Neural progenitor cell (in vitro differentiated cells): Measurements from ENCODE around the gene ATL1. TPM values are rescaled to one million over a fixed set of nuclear protein-coding genes. Genes with fewer than 3 reads are reported as not detected.

ENCODE experiments used
- DNase-seq: peaks from one replicate; pipeline ENCODE4 v3.0.0-alpha.2; 2016; ENCODE audit warnings: low spot score
- H2AFZ ChIP-seq: fragments of 200-600 bp; sonication (generic); replicated peaks from 2 replicates; pipeline ENCODE4 v1.6.1; 2016; ENCODE audit warnings: antibody characterized with exemption
- H3F3A ChIP-seq: fragments of 200-600 bp; sonication (generic); 2 replicates; pipeline ENCODE4 v1.6.1; 2016; ENCODE audit warnings: antibody characterized with exemption, low read depth
- H3K27ac ChIP-seq: fragments of 200-600 bp; sonication (generic); 2 replicates; pipeline ENCODE4 v1.5.1; 2016; ENCODE audit warnings: mild to moderate bottlenecking
- H3K27me3 ChIP-seq: fragments of 200-600 bp; sonication (generic); 2 replicates; pipeline ENCODE4 v1.6.1; 2016; ENCODE audit warnings: mild to moderate bottlenecking, moderate library complexity
- H3K36me3 ChIP-seq: fragments of 200-600 bp; sonication (generic); 2 replicates; pipeline ENCODE4 v1.5.1; 2016
- H3K4me1 ChIP-seq: fragments of 200-600 bp; sonication (generic); 2 replicates; pipeline ENCODE4 v1.6.1; 2016; ENCODE audit warnings: mixed run types
- H3K4me2 ChIP-seq: fragments of 200-600 bp; sonication (generic); 2 replicates; pipeline ENCODE4 v1.6.1; 2016
- H3K4me3 ChIP-seq: fragments of 200-600 bp; sonication (generic); 2 replicates; pipeline ENCODE4 v1.5.1; 2016
- H3K79me2 ChIP-seq: fragments of 200-600 bp; sonication (generic); 2 replicates; pipeline ENCODE4 v1.6.1; 2016; ENCODE audit warnings: low read depth
- H3K9ac ChIP-seq: fragments of 200-600 bp; sonication (generic); 2 replicates; pipeline ENCODE4 v1.6.1; 2016
- H3K9me3 ChIP-seq: fragments of 200-600 bp; sonication (generic); 2 replicates; pipeline ENCODE4 v1.5.1; 2016; ENCODE audit warnings: low read depth
- H4K20me1 ChIP-seq: fragments of 200-600 bp; sonication (generic); 2 replicates; pipeline ENCODE4 v1.6.1; 2016; ENCODE audit warnings: low read depth
- H3K27ac Mint-ChIP-seq: 3 replicates; pipeline ENCODE4 v1.8.0; 2021; ENCODE audit warnings: mixed read lengths
- H3K27me3 Mint-ChIP-seq: 2 replicates; pipeline ENCODE4 v1.8.0; 2022; ENCODE audit warnings: low read depth, mild to moderate bottlenecking, inconsistent platforms, moderate library complexity, mixed read lengths; ENCODE audit not compliant: insufficient read depth
- H3K36me3 Mint-ChIP-seq: 3 replicates; pipeline ENCODE4 v1.8.0; 2021; ENCODE audit warnings: mixed read lengths
- H3K4me1 Mint-ChIP-seq: 3 replicates; pipeline ENCODE4 v1.8.0; 2021; ENCODE audit warnings: mixed read lengths
- H3K4me3 Mint-ChIP-seq: 3 replicates; pipeline ENCODE4 v1.8.0; 2021; ENCODE audit warnings: mild to moderate bottlenecking, moderate library complexity, mixed read lengths
- H3K9me3 Mint-ChIP-seq: 3 replicates; pipeline ENCODE4 v1.8.0; 2020; ENCODE audit warnings: mixed read lengths
- EZH2 ChIP-seq: fragments of 200-600 bp; sonication (generic); IDR thresholded peaks from 2 replicates; pipeline ENCODE4 v1.6.1; 2017; ENCODE audit warnings: antibody characterized with exemption, mild to moderate bottlenecking, moderate library complexity
- EZH2phosphoT487 ChIP-seq: fragments of 200-600 bp; sonication (generic); IDR thresholded peaks from 2 replicates; pipeline ENCODE4 v1.6.1; 2017; ENCODE audit warnings: antibody characterized with exemption
- total RNA-seq: library from RNA; depleted of rRNA; stranded (reverse); fragments of >200 nt; gene quantifications from 2 replicates; pipeline ENCODE4 v1.2.3, GENCODE V29; 2015; ENCODE audit warnings: low replicate concordance
- TF ChIP-seq, protein P1 (sequence below): fragments of 200-600 bp; sonication (generic); IDR thresholded peaks from 2 replicates; pipeline ENCODE4 v1.5.1; 2017; ENCODE audit warnings: antibody characterized with exemption, mild to moderate bottlenecking

Gene ATL1
- total RNA-seq, 1 donor from 2014 or later = 11.8 TPM

DNA sequence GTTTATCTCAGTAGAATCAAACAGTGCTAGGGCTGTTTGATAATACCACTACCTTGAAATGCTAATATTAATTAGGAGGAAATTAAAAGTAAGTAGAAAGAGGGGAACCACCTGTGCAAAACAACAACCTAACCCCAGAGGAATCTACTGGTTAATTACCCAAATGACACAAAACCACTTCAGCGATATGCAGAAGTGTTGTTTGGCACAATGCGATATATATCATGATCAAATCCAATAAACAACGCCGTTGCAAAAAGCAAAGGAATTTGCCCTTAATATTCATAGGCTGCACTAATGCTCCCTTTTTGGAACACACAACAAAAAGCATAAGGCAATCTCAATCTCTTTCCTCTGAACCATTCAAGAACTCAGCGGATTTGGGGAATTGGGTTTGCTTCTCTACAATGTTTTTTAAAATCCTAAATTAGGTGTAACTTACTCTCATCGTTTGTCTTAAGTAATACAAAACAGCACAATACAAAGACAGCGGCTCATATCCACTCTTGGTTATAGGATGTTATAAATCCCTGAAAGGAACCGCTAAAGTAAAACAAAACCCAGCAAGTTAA is 29.1 kb upstream of the ATL1 start:
- peaks cover 64% of the 10 kb centered on the region for H3K79me2 ChIP-seq
- Mint-ChIP-seq H3K36me3 (peaks cover 13% of the 10 kb centered on the region), H3K27ac (no peak overlapping the region), H3K4me3 (peak overlapping the region; percentile 97), H3K9me3 (no peaks in the 10 kb centered on the region), H3K4me1 (peaks cover 26% of the 10 kb centered on the region), H3K27me3 (peaks cover 3% of the 10 kb centered on the region)
- H3K9ac ChIP-seq = peak overlapping the region; percentile 90
- H3K4me3 ChIP-seq = peak overlapping the region; percentile 91
- DNase-seq = no peak
- H3K4me1 ChIP-seq = peaks cover 19% of the 10 kb centered on the region
- no peaks in the 10 kb centered on the region for H3K9me3 ChIP-seq
- H3K36me3 ChIP-seq = no peaks in the 10 kb centered on the region
- no peak overlapping the region for H2AFZ ChIP-seq
- TF ChIP-seq EZH2 (no peak), EZH2phosphoT487 (no peak)
- TF ChIP-seq, protein P1, sequence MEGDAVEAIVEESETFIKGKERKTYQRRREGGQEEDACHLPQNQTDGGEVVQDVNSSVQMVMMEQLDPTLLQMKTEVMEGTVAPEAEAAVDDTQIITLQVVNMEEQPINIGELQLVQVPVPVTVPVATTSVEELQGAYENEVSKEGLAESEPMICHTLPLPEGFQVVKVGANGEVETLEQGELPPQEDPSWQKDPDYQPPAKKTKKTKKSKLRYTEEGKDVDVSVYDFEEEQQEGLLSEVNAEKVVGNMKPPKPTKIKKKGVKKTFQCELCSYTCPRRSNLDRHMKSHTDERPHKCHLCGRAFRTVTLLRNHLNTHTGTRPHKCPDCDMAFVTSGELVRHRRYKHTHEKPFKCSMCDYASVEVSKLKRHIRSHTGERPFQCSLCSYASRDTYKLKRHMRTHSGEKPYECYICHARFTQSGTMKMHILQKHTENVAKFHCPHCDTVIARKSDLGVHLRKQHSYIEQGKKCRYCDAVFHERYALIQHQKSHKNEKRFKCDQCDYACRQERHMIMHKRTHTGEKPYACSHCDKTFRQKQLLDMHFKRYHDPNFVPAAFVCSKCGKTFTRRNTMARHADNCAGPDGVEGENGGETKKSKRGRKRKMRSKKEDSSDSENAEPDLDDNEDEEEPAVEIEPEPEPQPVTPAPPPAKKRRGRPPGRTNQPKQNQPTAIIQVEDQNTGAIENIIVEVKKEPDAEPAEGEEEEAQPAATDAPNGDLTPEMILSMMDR = no peak
- H3K27ac ChIP-seq = no peak overlapping the region
- H3K4me2 ChIP-seq = peak overlapping the region; percentile 91
- H3F3A ChIP-seq = peaks cover 6% of the 10 kb centered on the region
- peaks cover 54% of the 10 kb centered on the region for H4K20me1 ChIP-seq
- H3K27me3 ChIP-seq = peaks cover 10% of the 10 kb centered on the region

DNA sequence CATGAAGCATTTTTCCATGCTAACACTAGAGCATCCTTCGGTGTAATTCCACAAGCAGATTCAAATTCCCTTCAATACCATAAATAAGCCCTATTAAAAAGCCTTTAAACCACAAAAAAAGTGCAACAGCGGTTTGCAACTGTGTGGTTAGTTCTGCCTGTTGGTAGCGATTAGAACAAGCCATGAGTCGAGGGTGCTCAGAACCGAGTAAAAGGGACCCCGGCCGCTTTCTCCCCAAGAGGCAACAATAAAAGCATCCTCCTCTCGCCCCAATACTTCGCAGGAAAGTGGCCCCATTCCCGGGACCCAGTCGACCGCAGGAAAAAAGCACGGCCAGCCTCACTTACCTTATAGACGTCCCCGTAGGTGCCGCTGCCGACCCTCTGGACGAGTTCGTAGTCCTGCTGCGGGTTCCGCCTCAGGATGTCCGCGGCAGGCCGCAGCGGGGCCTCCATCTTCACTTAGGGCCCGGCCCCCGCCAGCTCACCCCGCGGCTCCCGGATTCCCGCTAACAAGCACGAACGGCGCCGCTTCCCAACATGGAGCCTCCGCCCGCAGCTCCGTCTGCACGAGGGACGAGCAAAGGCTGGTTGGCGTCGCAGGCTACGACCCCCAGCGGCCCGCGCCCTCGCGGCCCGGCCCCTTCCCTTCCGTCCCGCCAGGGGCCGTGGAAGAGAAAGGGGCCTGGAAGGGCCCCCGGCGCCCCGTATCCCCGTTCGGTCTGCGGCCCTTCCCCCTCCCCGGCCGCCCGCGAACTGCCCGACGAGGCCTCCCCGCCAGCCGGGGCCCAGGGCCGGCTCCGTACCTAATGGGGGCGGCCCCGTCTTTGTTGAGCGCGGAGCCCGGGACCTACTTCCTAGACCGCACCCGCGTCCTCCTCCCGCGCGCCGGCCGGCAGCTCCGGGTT is 28.1 kb upstream of the ATL1 start:
- peak; percentile 79 for DNase-seq
- H3K4me3 ChIP-seq = peak overlapping the region; percentile 91
- Mint-ChIP-seq H3K4me1 (peaks cover 26% of the 10 kb centered on the region), H3K27ac (peak overlapping the region; percentile 98), H3K36me3 (peaks cover 10% of the 10 kb centered on the region), H3K9me3 (peaks cover 6% of the 10 kb centered on the region), H3K27me3 (peaks cover 9% of the 10 kb centered on the region), H3K4me3 (peak overlapping the region; percentile 97)
- peak overlapping the region; percentile 90 for H3K9ac ChIP-seq
- H3K9me3 ChIP-seq = no peaks in the 10 kb centered on the region
- H3K27ac ChIP-seq = peak overlapping the region; percentile 86
- H4K20me1 ChIP-seq = peaks cover 45% of the 10 kb centered on the region
- peaks cover 6% of the 10 kb centered on the region for H3F3A ChIP-seq
- no peak for TF ChIP-seq EZH2
- TF ChIP-seq EZH2phosphoT487 = no peak
- TF ChIP-seq, protein P1 = no peak
- H3K4me2 ChIP-seq = peak overlapping the region; percentile 91
- H3K4me1 ChIP-seq = peaks cover 19% of the 10 kb centered on the region
- H3K36me3 ChIP-seq = no peaks in the 10 kb centered on the region
- peaks cover 10% of the 10 kb centered on the region for H3K27me3 ChIP-seq
- H2AFZ ChIP-seq = peak overlapping the region; percentile 96
- peaks cover 55% of the 10 kb centered on the region for H3K79me2 ChIP-seq

DNA sequence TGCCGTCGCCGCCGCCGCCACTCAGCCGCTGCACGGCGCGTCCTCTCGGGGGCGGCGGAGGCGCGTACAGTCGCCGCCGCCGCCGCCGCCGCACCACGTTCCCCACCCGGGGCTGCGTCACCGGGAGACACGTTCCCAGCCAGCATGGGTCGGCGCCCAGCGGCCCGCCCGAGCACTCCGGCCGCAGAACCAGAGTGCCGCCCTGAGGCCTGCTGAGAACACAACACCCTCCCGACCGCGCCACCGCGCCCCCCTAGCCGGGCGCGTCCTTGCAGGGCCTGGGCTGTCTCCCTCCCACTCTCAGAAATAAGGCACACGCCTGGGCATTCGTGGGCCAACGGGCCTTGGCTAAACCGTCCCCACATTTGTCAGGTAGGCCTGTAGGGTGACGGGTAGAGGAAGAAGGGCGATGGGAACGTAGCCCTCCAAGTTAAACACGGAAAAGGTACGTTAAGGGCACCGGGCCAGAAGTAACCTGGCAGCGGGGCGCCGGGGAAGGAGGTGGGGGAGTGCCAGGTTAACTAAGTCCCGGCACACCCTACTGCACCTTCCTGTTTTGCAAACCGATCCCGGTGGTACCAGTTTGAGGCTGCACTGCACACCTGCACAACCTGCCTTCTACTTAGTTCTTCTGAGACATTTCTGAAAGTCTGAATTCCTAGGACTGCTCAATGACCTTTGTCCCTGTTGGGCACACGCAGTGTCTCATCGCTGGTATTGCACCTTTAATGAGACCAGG is 27.3 kb upstream of the ATL1 start, which contains the start of gene MAP4K5:
TSS of gene MAP4K5 (minus strand) at position 68 of the 739 bp plus-strand sequence. CDS start 520 bp downstream, outside the sequence.
- peak within 1 kb of the TSS; percentile 97 for H3K4me3 Mint-ChIP-seq

More for the DNA sequence above, 27.3 kb upstream of the ATL1 start, which contains the start of gene MAP4K5:
- TF ChIP-seq, protein P1 = peak; percentile 77
- no peak for TF ChIP-seq EZH2phosphoT487
- Histone ChIP-seq H3K9ac (peak within 1 kb of the TSS; percentile 90), H3K9me3 (no peaks in the 10 kb centered on the region), H3K27ac (peak within 1 kb of the TSS; percentile 86), H3K4me1 (peaks cover 19% of the 10 kb centered on the region), H3K27me3 (peaks cover 10% of the 10 kb centered on the region), H3F3A (peaks cover 6% of the 10 kb centered on the region), H2AFZ (peak within 1 kb of the TSS; percentile 96), H3K4me3 (peak within 1 kb of the TSS; percentile 91), H3K4me2 (peak within 1 kb of the TSS; percentile 91), H3K36me3 (no peaks in the 10 kb centered on the region), H3K79me2 (peaks cover 46% of the 10 kb centered on the region), H4K20me1 (peaks cover 37% of the 10 kb centered on the region)
- peak; percentile 94 for DNase-seq
- H3K27me3 Mint-ChIP-seq = peaks cover 9% of the 10 kb centered on the region
- H3K27ac Mint-ChIP-seq = peak within 1 kb of the TSS; percentile 98
- peaks cover 14% of the 10 kb centered on the region for H3K9me3 Mint-ChIP-seq
- peaks cover 26% of the 10 kb centered on the region for H3K4me1 Mint-ChIP-seq
- H3K36me3 Mint-ChIP-seq = peaks cover 10% of the 10 kb centered on the region
